Measurements from ENCODE around the gene ING3. TPM values are rescaled to one million over a fixed set of nuclear protein-coding genes. Genes with fewer than 3 reads are reported as not detected.
A peak's percentile ranks its signal among the peaks of the same experiment; 100 is the strongest.

The ING3 gene
- total RNA-seq, 6 experiments from 2014 or later, result 9.8 to 15.0 (median 12.7) TPM

- H3K27me3 Mint-ChIP-seq (ENCODE audit: insufficient read depth), result no peaks in the 10 kb centered on the region; the same call in 1 of the 2 replicates
- no peaks in the 10 kb centered on the region for H3K9me3 Mint-ChIP-seq
- no peak for DNase-seq
- H3K36me3 Mint-ChIP-seq (ENCODE audit: low read depth), result no peaks in the 10 kb centered on the region
- no peak overlapping the region for H3K27ac Mint-ChIP-seq
- H3K4me1 Mint-ChIP-seq (ENCODE audit: low read depth), result peaks cover 16% of the 10 kb centered on the region
- H3K4me3 Mint-ChIP-seq, result no peak overlapping the region
- no peak for TF ChIP-seq CTCF (IDR thresholded peaks at IDR 0.05)
Observed at GRCh38 chr7:120927454-120928103, 23.0 kb upstream of the ING3 start.

- H3K36me3 Mint-ChIP-seq (ENCODE audit: low read depth), result no peaks in the 10 kb centered on the region
- H3K9me3 Mint-ChIP-seq, result no peaks in the 10 kb centered on the region
- H3K27ac Mint-ChIP-seq, result no peak overlapping the region
- H3K27me3 Mint-ChIP-seq (ENCODE audit: insufficient read depth), result peaks cover 2% of the 10 kb centered on the region
- no peak overlapping the region for H3K4me3 Mint-ChIP-seq
- no peak for DNase-seq
- H3K4me1 Mint-ChIP-seq (ENCODE audit: low read depth), result peaks cover 7% of the 10 kb centered on the region; the same call in 1 of the 2 replicates
- TF ChIP-seq CTCF (IDR thresholded peaks at IDR 0.05), result no peak
Observed at GRCh38 chr7:120931243-120931642, 19.3 kb upstream of the ING3 start.

GRCh38 chr7:120933475-120933874, 17.1 kb upstream of the ING3 start:
- Mint-ChIP-seq H3K36me3 (ENCODE audit: low read depth) (no peaks in the 10 kb centered on the region), H3K4me1 (ENCODE audit: low read depth) (peaks cover 7% of the 10 kb centered on the region; the same call in 1 of the 2 replicates), H3K4me3 (no peak overlapping the region), H3K27ac (no peak overlapping the region), H3K27me3 (ENCODE audit: insufficient read depth) (peaks cover 5% of the 10 kb centered on the region), H3K9me3 (no peaks in the 10 kb centered on the region)
- DNase-seq, result no peak
- TF ChIP-seq CTCF (IDR thresholded peaks at IDR 0.05), result no peak

DNA sequence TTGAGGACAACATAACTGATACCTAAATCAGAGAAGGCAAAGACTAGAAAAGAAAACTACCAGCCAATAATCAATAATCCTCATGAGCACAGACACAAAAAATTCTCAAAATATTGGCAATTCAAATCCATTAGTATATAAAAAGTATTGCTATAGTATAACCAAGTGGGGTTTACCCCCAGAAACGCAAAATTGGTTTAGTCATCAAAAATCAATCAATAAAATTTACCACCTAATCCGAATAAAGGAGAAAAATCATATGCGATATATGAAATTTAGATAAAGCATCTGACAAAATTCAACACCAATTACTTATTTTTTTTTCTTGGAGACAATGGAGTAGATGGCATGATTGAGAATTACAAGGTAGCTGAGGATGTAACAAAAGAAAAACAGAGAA, 11.2 kb upstream of the ING3 start:
- H3K27me3 Mint-ChIP-seq (ENCODE audit: insufficient read depth), result peaks cover 6% of the 10 kb centered on the region
- no peaks in the 10 kb centered on the region for H3K36me3 Mint-ChIP-seq (ENCODE audit: low read depth)
- TF ChIP-seq CTCF (IDR thresholded peaks at IDR 0.05), result no peak
- no peaks in the 10 kb centered on the region for H3K9me3 Mint-ChIP-seq
- H3K4me1 Mint-ChIP-seq (ENCODE audit: low read depth), result no peaks in the 10 kb centered on the region
- no peak overlapping the region for H3K27ac Mint-ChIP-seq
- DNase-seq, result no peak
- no peak overlapping the region for H3K4me3 Mint-ChIP-seq

GRCh38 chr7:120941064-120941463, 9.5 kb upstream of the ING3 start:
- H3K4me3 Mint-ChIP-seq, result no peak overlapping the region
- H3K27me3 Mint-ChIP-seq (ENCODE audit: insufficient read depth), result peaks cover 11% of the 10 kb centered on the region
- peaks cover 7% of the 10 kb centered on the region for H3K4me1 Mint-ChIP-seq (ENCODE audit: low read depth)
- H3K27ac Mint-ChIP-seq, result no peak overlapping the region
- TF ChIP-seq CTCF (IDR thresholded peaks at IDR 0.05), result peak; percentile 65
- no peaks in the 10 kb centered on the region for H3K9me3 Mint-ChIP-seq
- H3K36me3 Mint-ChIP-seq (ENCODE audit: low read depth), result no peaks in the 10 kb centered on the region
- no peak for DNase-seq

Data from HFFc6 (cell line).